Spleen (tissue), 11 donors: ENCODE data around the gene RIIAD1. TPM values are rescaled to one million over a fixed set of nuclear protein-coding genes. Genes with fewer than 3 reads are reported as not detected.
A peak's percentile ranks its signal among the peaks of the same experiment; 100 is the strongest.
"Not testable (repeated sequence)": the region's sequence is repeated elsewhere in the genome, so short reads cannot be mapped to it uniquely, and the experiment has no call there.

ENCODE experiments used
- DNase-seq: peaks from one replicate; pipeline ENCODE4 v3.0.0-alpha.2; 2020
- H3K27ac ChIP-seq, 8 donors: fragments of 200-600 bp; sonication (generic) in 7 of 8; 1 replicate in 4 of 8; 2 replicates in 4 of 8; pipeline versions ENCODE4 v1.5.0 to v1.8.0; 2016 to 2021; ENCODE audit warnings: inconsistent platforms in 4 of 8, mild to moderate bottlenecking in 4 of 8, moderate library complexity in 1 of 8
- H3K27me3 ChIP-seq, 7 donors: fragments of 200-600 bp; sonication (generic) in 6 of 7; replicated peaks in 1 of 7; 1 replicate in 4 of 7; 2 replicates in 3 of 7; pipeline versions ENCODE4 v1.5.0 to v1.8.0; 2016 to 2021; ENCODE audit warnings: inconsistent platforms in 3 of 7, mild to moderate bottlenecking in 1 of 7
- H3K36me3 ChIP-seq, 6 donors: fragments of 200-600 bp; sonication (generic) in 5 of 6; 1 replicate in 4 of 6; 2 replicates in 2 of 6; pipeline versions ENCODE4 v1.5.0 to v1.8.0; 2016 to 2021; ENCODE audit warnings: inconsistent platforms in 2 of 6
- H3K4me1 ChIP-seq, 6 donors: fragments of 200-600 bp; sonication (generic) in 5 of 6; 1 replicate in 3 of 6; 2 replicates in 3 of 6; pipeline versions ENCODE4 v1.5.0 to v1.8.0; 2016 to 2021; ENCODE audit warnings: inconsistent platforms in 3 of 6
- H3K4me3 ChIP-seq, 8 donors: fragments of 200-600 bp; sonication (generic) in 7 of 8; 1 replicate in 4 of 8; 2 replicates in 4 of 8; pipeline versions ENCODE4 v1.5.0 to v1.8.0; 2016 to 2021; ENCODE audit warnings: inconsistent platforms in 4 of 8, mild to moderate bottlenecking in 4 of 8, moderate library complexity in 2 of 8
- H3K9me3 ChIP-seq, 8 donors: fragments of 200-600 bp; sonication (generic) in 7 of 8; 1 replicate in 4 of 8; 2 replicates in 4 of 8; pipeline versions ENCODE4 v1.5.0 to v1.8.0; 2016 to 2021; ENCODE audit warnings: inconsistent platforms in 4 of 8
- POLR2A ChIP-seq, 3 donors: fragments of 450-650 bp; IDR thresholded peaks; one replicate each; pipeline ENCODE4 v1.5.1; 2017; ENCODE audit warnings: antibody characterized with exemption in 3 of 3, mild to moderate bottlenecking in 1 of 3
- POLR2AphosphoS5 ChIP-seq, 3 donors: sonication (generic); formaldehyde crosslinking; IDR thresholded peaks; one replicate each; pipeline ENCODE4 v1.5.1; 2017; ENCODE audit warnings: antibody characterized with exemption in 3 of 3
- WGBS, 5 donors: extraction: QIAGEN DNeasy Blood & Tissue Kit in 3 of 5; methylation state at CpG; one replicate each; pipeline versions ENCODE4 v1.1.5 to v1.1.7; 2013 to 2018; 5-methylcytosine and 5-hydroxymethylcytosine counted together
- intact Hi-C: fragments of 100-400 bp; cut with DNase I; formaldehyde crosslinking; loops from one replicate; pipeline ENCODE4 v1.15.0; 2023; ENCODE audit warnings: low total_unique reads
- polyA plus RNA-seq, 3 donors: library from polyadenylated mRNA; stranded (reverse); fragments of 200-250 nt; gene quantifications; one replicate each; pipeline ENCODE4 v1.2.1, GENCODE V29; 2013
- total RNA-seq, 7 donors: library from RNA; depleted of rRNA in 3 of 7; stranded (reverse); fragments of >200 nt in 3 of 7; fragmentation: NEBNext Ultra II Directional in 4 of 7; extraction: Animal tissue kit (Norgen Biotek cat#: 25700) in 4 of 7; gene quantifications; one replicate each; pipeline versions ENCODE4 v1.1.0 to v1.2.1, GENCODE V29; 2016 to 2021
- TF ChIP-seq, protein P1 (sequence below), 11 experiments: fragments of 200-600 bp in 7 of 11; fragments of 450-650 bp in 4 of 11; sonication (generic) in 4 of 11; IDR thresholded peaks in 8 of 11; conservative IDR thresholded peaks in 3 of 11; 1 replicate in 7 of 11; 2 replicates in 4 of 11; pipeline versions ENCODE4 v1.4.0 to v1.8.0; 2016 to 2021; ENCODE audit warnings: antibody characterized with exemption in 11 of 11, inconsistent platforms in 4 of 11, mild to moderate bottlenecking in 1 of 11
- donor health status: healthy with polysubstance abuse.
- donor health status: DM: no; HTN: no; CAD: no; lungs with moderate emphysema.
- donor health status: DM: no; HTN: no; CAD: no.
- donor health status: Bipolar disorder and iron deficiency.
- donor health status: healthy.
- donor health status: DM: no; HTN: no; CAD: no.
- donor health status: DM: yes; HTN: yes; CAD: no.

Gene RIIAD1
- total and polyA plus RNA-seq, 10 donors: 0.34 TPM; not detected in 9

DNA sequence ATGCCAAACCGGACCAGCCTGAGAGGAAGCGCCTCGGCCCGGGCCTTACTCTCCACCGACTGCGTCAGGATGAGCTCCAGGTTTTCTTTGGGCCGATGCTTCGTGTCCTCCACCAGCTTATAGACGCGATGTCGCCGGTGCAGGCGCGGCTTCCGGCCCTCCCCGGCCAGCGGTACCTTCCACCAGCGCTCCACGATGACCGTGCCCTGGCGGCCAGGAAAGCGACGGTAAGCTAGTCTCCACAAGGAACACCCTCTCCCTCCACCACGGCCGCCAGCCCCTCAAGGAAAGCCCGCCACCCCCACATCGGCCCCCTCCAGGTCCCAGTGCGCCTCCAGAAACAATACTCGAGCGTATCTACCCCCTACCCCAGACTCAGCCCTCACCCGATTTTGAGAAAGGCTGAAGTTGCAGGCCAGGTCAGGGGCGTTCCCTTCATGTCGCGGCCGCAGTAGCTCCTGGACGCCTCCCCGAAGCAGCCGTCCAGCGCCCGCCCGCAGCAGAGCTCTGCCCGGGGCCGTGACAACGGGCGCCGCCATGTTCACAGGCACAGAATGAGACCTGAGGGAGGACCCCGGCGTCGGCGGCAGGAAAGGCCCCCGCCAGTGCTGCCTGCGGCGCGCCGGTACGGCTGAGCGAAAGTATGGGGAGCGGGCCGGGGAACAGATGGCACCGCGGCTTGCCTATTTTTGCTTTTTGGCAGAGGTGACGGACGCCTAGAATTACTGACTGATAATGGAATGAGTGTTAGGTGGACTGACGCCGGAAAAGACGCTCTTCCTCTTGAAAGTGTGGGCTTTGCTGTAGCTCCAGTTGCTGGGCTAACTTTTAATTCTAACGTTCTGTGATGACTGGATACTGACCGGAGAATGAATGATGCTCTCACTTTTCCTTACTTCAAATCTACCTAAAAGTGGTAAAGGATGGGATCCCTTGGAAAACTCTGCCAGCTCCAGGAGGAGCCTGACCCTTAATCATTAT, 41.9 kb downstream of the RIIAD1 start, which contains the start of gene MRPL9:
Gene MRPL9 (minus strand): TSS at position 556 of the 981 bp plus-strand sequence. CDS start 17 bp downstream, at position 539.
- 0 to 1% (median 0%) methylated on average over 32 to 68 of the region's 68 CpGs for WGBS, 5 donors
- DNase-seq: peak; percentile 96
- H3K4me1 ChIP-seq: peaks cover 9 to 24% (median 18%) of the 10 kb centered on the region in 6 donors
- H3K4me3 ChIP-seq: peak within 1 kb of the TSS; percentile 69 to 94 (median 80)
- intact Hi-C loops: no loop called here
- no peaks in the 10 kb centered on the region for H3K27me3 ChIP-seq
- TF ChIP-seq POLR2A (IDR thresholded peaks at IDR 0.05) (no peak), POLR2AphosphoS5 (IDR thresholded peaks at IDR 0.05) (peak; percentile 70 to 89 (median 82))
- TF ChIP-seq, protein P1, sequence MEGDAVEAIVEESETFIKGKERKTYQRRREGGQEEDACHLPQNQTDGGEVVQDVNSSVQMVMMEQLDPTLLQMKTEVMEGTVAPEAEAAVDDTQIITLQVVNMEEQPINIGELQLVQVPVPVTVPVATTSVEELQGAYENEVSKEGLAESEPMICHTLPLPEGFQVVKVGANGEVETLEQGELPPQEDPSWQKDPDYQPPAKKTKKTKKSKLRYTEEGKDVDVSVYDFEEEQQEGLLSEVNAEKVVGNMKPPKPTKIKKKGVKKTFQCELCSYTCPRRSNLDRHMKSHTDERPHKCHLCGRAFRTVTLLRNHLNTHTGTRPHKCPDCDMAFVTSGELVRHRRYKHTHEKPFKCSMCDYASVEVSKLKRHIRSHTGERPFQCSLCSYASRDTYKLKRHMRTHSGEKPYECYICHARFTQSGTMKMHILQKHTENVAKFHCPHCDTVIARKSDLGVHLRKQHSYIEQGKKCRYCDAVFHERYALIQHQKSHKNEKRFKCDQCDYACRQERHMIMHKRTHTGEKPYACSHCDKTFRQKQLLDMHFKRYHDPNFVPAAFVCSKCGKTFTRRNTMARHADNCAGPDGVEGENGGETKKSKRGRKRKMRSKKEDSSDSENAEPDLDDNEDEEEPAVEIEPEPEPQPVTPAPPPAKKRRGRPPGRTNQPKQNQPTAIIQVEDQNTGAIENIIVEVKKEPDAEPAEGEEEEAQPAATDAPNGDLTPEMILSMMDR (IDR thresholded peaks at IDR 0.05 in 8 of 11, conservative IDR thresholded peaks at IDR 0.05 in 3 of 11): no peak
- H3K36me3 ChIP-seq: peaks cover 0 to 41% (median 38%) of the 10 kb centered on the region in 6 donors
- H3K27ac ChIP-seq: peak within 1 kb of the TSS; percentile 73 to 91 (median 88)
- H3K9me3 ChIP-seq: no peaks in the 10 kb centered on the region

DNA sequence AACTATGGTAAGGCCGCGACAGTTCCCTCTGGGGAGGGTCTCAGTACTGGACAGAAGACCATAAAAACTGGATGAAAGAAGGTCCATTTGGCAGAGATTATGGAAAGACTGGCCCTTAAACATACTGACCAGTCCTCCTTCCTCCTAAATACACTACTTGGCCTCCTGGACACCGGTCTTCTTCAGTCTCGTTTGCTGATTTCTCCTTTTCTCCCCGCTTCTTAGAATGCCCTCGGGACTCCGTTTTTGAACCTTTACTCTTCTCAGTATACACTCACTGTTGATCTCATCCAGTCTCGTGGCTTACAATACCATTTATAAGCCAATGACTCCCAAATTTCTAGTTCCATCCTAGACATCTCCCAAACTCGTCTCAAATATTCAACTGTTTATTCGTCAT, 42.7 kb downstream of the RIIAD1 start:
- Histone ChIP-seq H3K9me3 (no peaks in the 10 kb centered on the region), H3K4me1 (peaks cover 9 to 24% (median 18%) of the 10 kb centered on the region in 6 donors), H3K36me3 (peaks cover 0 to 33% (median 31%) of the 10 kb centered on the region in 6 donors), H3K27me3 (no peaks in the 10 kb centered on the region), H3K27ac (peak overlapping the region; percentile 73 to 91 (median 88)), H3K4me3 (peak overlapping the region; percentile 69 to 94 (median 80))
- TF ChIP-seq POLR2A (IDR thresholded peaks at IDR 0.05): no peak
- TF ChIP-seq, protein P1 (IDR thresholded peaks at IDR 0.05 in 8 of 11, conservative IDR thresholded peaks at IDR 0.05 in 3 of 11): no peak
- TF ChIP-seq POLR2AphosphoS5 (IDR thresholded peaks at IDR 0.05): no peak
- intact Hi-C loops: no loop called here
- WGBS, 5 donors: 63 to 67% (median 65%) methylated on average over 10 of the region's 10 CpGs
- no peak for DNase-seq

DNA sequence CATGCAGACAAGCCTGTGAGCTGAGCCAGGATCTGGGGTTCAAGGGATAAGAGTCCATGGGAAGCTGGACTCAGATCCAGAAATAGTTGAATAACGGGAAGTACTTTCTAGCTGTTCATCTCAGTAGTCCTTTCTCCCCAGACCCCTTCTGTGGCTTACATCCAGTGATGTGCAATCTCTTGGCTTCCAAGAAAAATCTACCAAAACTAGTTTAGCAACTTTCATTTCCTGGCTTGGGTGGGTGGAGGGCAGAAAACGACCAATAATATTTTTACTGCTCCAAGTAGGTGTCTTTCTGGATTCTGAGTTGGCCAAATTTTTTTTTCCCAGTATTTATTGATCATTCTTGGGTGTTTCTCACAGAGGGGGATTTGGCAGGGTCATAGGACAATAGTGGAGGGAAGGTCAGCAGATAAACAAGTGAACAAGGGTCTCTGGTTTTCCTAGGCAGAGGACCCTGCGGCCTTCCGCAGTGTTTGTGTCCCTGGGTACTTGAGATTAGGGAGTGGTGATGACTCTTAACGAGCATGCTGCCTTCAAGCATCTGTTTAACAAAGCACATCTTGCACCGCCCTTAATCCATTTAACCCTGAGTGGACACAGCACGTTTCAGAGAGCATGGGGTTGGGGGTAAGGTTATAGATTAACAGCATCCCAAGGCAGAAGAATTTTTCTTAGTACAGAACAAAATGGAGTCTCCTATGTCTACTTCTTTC, 47.2 kb downstream of the RIIAD1 start:
- H3K27ac ChIP-seq, H3K4me1 ChIP-seq, DNase-seq, H3K36me3 ChIP-seq, H3K4me3 ChIP-seq, H3K27me3 ChIP-seq, intact Hi-C loops, H3K9me3 ChIP-seq: not testable (repeated sequence)
- WGBS, 5 donors: 32 to 79% (median 68%) methylated on average over 2 to 4 of the region's 7 CpGs

GRCh38 chr1:151769270-151769669, 47.9 kb downstream of the RIIAD1 start:
- peaks cover 0 to 16% (median 8%) of the 10 kb centered on the region in 6 donors for H3K36me3 ChIP-seq
- H3K4me1 ChIP-seq, H3K9me3 ChIP-seq, H3K27me3 ChIP-seq, intact Hi-C loops, DNase-seq, H3K4me3 ChIP-seq, H3K27ac ChIP-seq: not testable (repeated sequence)
- 60 to 93% (median 89%) methylated on average over 1 to 34 of the region's 34 CpGs for WGBS, 5 donors
